Loucy (cell line): Measurements from ENCODE around the gene CCDC196.

Experiments used
- EZH2phosphoT487 ChIP-seq: fragments of 200-600 bp; IDR thresholded peaks from 2 replicates; pipeline ENCODE4 v1.6.1; 2018; ENCODE audit warnings: antibody characterized with exemption, mild to moderate bottlenecking, moderate library complexity, borderline replicate concordance
- TF ChIP-seq, protein P1 (sequence below): fragments of 200-600 bp; sonication (generic); conservative IDR thresholded peaks from 2 replicates; pipeline ENCODE4 v1.5.1; 2014; ENCODE audit warnings: mild to moderate bottlenecking, antibody characterized with exemption, low read length

- TF ChIP-seq, protein P1, sequence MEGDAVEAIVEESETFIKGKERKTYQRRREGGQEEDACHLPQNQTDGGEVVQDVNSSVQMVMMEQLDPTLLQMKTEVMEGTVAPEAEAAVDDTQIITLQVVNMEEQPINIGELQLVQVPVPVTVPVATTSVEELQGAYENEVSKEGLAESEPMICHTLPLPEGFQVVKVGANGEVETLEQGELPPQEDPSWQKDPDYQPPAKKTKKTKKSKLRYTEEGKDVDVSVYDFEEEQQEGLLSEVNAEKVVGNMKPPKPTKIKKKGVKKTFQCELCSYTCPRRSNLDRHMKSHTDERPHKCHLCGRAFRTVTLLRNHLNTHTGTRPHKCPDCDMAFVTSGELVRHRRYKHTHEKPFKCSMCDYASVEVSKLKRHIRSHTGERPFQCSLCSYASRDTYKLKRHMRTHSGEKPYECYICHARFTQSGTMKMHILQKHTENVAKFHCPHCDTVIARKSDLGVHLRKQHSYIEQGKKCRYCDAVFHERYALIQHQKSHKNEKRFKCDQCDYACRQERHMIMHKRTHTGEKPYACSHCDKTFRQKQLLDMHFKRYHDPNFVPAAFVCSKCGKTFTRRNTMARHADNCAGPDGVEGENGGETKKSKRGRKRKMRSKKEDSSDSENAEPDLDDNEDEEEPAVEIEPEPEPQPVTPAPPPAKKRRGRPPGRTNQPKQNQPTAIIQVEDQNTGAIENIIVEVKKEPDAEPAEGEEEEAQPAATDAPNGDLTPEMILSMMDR, result no peak
- no peak for TF ChIP-seq EZH2phosphoT487
Observed at GRCh38 chr14:66464261-66464660, 21.9 kb upstream of the CCDC196 start.
